Choroid plexus epithelial cell (primary cell): ENCODE results near the gene CCDC66.
A peak's percentile ranks its signal among the peaks of the same experiment; 100 is the strongest.
"Not testable (repeated sequence)": the region's sequence is repeated elsewhere in the genome, so short reads cannot be mapped to it uniquely, and the experiment has no call there.

ENCODE experiments used
- DNase-seq: peaks from one replicate; pipeline ENCODE4 v3.0.0-alpha.2; 2010; ENCODE audit warnings: low read depth
- H3K4me3 ChIP-seq: 2 replicates; pipeline ENCODE4 v1.5.1; 2011; ENCODE audit warnings: low read depth, mild to moderate bottlenecking, control low read depth, low read length, moderate library complexity
- CTCF ChIP-seq: conservative IDR thresholded peaks from 2 replicates; pipeline ENCODE4 v1.5.1; 2011; ENCODE audit warnings: low read depth, mild to moderate bottlenecking, control low read depth, inconsistent platforms, low read length, moderate library complexity

Gene CCDC66

GRCh38 chr3:56573501-56573900, 16.5 kb downstream of the CCDC66 start:
- DNase-seq, result no peak
- no peak overlapping the region for H3K4me3 ChIP-seq
- TF ChIP-seq CTCF, result no peak

- not testable (repeated sequence) for H3K4me3 ChIP-seq, DNase-seq
Measured at GRCh38 chr3:56581941-56582340, 25.0 kb downstream of the CCDC66 start.

- DNase-seq, H3K4me3 ChIP-seq: not testable (repeated sequence)
Measured at GRCh38 chr3:56584275-56584674, 27.3 kb downstream of the CCDC66 start.

- H3K4me3 ChIP-seq, result no peak overlapping the region
- no peak for TF ChIP-seq CTCF
- DNase-seq, result peak; percentile 30
Measured at GRCh38 chr3:56590814-56591213, 33.8 kb downstream of the CCDC66 start.

GRCh38 chr3:56591262-56591661, 34.3 kb downstream of the CCDC66 start:
- no peak for TF ChIP-seq CTCF
- peak; percentile 50 for DNase-seq
- H3K4me3 ChIP-seq, result no peak overlapping the region

GRCh38 chr3:56593455-56594158, 36.6 kb downstream of the CCDC66 start:
- H3K4me3 ChIP-seq, result no peak overlapping the region
- DNase-seq, result no peak
- TF ChIP-seq CTCF, result no peak

- no peak for TF ChIP-seq CTCF
- DNase-seq, result no peak
- no peak overlapping the region for H3K4me3 ChIP-seq
Measured at GRCh38 chr3:56595975-56596840, 39.2 kb downstream of the CCDC66 start.

GRCh38 chr3:56608479-56608878, 51.5 kb downstream of the CCDC66 start:
- DNase-seq, H3K4me3 ChIP-seq: not testable (repeated sequence)
